GM12801 (cell line): ENCODE data around the gene SPACA5.

ENCODE experiments used
- CTCF ChIP-seq: IDR thresholded peaks from one replicate; pipeline ENCODE4 v1.5.1; 2011; ENCODE audit warnings: control low read depth; ENCODE audit not compliant: insufficient read length; ENCODE audit errors: extremely low read depth

The SPACA5 gene

GRCh38 chrX:48045410-48046311 is 38.9 kb downstream of the SPACA5 start:
- no peak for TF ChIP-seq CTCF

- no peak for TF ChIP-seq CTCF
Measured at GRCh38 chrX:48046846-48047245, 40.1 kb downstream of the SPACA5 start.

GRCh38 chrX:48058621-48059295 is 52.0 kb downstream of the SPACA5 start:
- TF ChIP-seq CTCF: no peak

GRCh38 chrX:48059296-48059639 is 52.5 kb downstream of the SPACA5 start:
- no peak for TF ChIP-seq CTCF
